Activated naive CD4-positive, alpha-beta T cell treated with anti-CD3 and anti-CD28 coated beads, Interleukin-2, amount 50 U/mL, for 24 hours (primary cell): ENCODE data around the gene SEMA3D.

Experiments used
- H3K27ac Mint-ChIP-seq: one replicate; pipeline ENCODE4 v1.8.0; 2021; ENCODE audit warnings: mild to moderate bottlenecking, mixed read lengths
- H3K27me3 Mint-ChIP-seq: one replicate; pipeline ENCODE4 v1.8.0; 2021; ENCODE audit warnings: mixed read lengths
- H3K36me3 Mint-ChIP-seq: one replicate; pipeline ENCODE4 v1.8.0; 2021; ENCODE audit warnings: mixed read lengths
- H3K4me1 Mint-ChIP-seq: one replicate; pipeline ENCODE4 v1.8.0; 2021; ENCODE audit warnings: mixed read lengths
- H3K4me3 Mint-ChIP-seq: one replicate; pipeline ENCODE4 v1.8.0; 2021; ENCODE audit warnings: mild to moderate bottlenecking, mixed read lengths
- H3K9me3 Mint-ChIP-seq: one replicate; pipeline ENCODE4 v1.8.0; 2021; ENCODE audit warnings: mixed read lengths

The SEMA3D gene

DNA sequence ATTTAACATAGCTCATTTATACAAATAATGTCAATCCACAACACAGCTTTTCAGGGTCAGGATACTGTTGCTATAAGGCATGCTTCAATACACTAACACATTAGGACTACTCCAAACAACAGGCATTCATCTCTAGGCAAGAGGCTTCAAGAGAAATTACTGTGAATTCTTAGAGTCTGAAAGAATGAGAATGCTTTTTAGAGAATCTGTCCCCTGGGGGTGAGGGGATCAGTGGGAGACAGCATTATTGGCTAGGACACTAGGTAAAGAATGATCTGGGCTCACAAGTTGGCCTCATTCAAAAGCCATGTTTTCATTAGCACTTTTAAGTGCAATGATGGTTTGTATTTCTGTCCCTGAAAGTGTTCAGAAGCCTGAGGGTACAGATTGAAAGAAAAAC, 132.6 kb downstream of the SEMA3D start:
- no peak overlapping the region for H3K27ac Mint-ChIP-seq
- H3K36me3 Mint-ChIP-seq, result no peaks in the 10 kb centered on the region
- H3K4me3 Mint-ChIP-seq, result no peak overlapping the region
- H3K27me3 Mint-ChIP-seq, result peaks cover 1% of the 10 kb centered on the region
- H3K4me1 Mint-ChIP-seq, result no peaks in the 10 kb centered on the region
- H3K9me3 Mint-ChIP-seq, result no peaks in the 10 kb centered on the region

DNA sequence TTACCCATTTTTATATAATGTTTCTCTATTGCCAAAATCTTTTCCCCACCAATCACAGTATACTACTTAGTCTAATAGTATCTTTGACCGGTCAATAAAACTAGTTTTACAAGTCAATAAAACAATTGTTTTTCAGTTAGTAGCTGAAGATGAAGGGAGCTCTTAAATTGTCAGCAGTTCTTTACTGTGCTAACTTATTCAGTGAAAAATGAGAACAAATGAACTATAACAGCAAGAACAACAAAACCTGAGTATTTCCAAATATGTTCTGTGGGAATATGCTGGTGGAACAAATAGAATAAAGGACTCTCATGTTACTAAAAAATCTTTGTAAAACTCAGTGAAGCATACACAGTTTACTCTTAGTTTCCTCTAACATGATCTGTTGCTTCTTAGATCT, 134.0 kb downstream of the SEMA3D start:
- H3K27ac Mint-ChIP-seq, result no peak overlapping the region
- H3K4me1 Mint-ChIP-seq, result no peaks in the 10 kb centered on the region
- H3K9me3 Mint-ChIP-seq, result no peaks in the 10 kb centered on the region
- no peaks in the 10 kb centered on the region for H3K36me3 Mint-ChIP-seq
- H3K27me3 Mint-ChIP-seq, result peaks cover 1% of the 10 kb centered on the region
- no peak overlapping the region for H3K4me3 Mint-ChIP-seq

DNA sequence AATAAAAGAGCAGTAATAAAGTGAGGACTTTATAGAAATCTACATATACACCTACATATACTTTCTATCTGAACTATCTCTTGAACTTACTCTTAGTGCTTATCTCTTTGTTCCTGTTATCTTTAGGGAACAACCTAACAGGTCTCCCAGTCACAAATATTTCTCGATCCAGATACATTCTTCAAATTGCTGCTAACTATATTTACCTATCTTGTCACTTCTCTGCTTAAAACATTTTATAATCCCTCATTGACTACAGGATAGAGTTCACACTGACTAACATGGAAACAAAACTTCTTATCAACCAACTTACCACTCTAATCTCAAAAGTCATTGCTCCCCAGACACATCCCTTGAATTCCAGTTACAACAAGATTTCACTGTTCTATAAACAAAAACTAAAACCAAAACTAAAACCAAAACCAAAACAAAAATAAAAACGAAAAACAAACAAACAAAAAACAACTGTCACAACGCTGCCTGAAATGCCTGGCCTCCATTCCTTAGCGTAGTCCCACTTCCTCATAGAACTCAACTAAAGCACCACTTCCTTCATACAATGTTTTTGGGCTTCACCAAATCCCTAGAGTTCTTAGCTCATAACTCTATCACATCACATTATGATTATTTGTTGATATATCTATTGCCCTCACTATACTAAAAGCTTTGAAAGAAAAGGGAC, 134.7 kb downstream of the SEMA3D start:
- peaks cover 1% of the 10 kb centered on the region for H3K27me3 Mint-ChIP-seq
- H3K36me3 Mint-ChIP-seq, result no peaks in the 10 kb centered on the region
- no peak overlapping the region for H3K27ac Mint-ChIP-seq

DNA sequence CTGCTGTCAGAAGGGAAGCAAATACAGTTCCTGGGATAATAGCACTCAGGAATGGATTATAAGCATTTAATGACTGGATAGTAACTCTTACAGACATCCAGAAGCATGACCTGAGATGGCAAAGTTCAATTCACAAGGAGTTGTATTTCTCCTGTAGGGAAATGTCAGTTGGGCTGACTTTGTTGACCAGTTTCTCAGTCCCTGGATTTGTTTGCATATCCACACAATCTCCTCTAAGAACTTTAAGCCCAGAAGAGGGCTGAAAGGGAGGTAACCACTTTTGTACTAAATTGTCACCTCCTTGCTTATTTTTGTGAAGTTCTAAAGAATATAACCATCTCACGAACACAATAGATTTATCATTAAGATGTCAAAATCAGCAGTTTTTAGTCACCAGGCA, 140.3 kb downstream of the SEMA3D start:
- Mint-ChIP-seq H3K9me3 (no peaks in the 10 kb centered on the region), H3K4me1 (no peaks in the 10 kb centered on the region), H3K36me3 (no peaks in the 10 kb centered on the region), H3K27me3 (peaks cover 1% of the 10 kb centered on the region), H3K4me3 (no peak overlapping the region), H3K27ac (no peak overlapping the region)

More for the DNA sequence above, 134.7 kb downstream of the SEMA3D start:
- H3K4me3 Mint-ChIP-seq, result no peak overlapping the region
- no peaks in the 10 kb centered on the region for H3K4me1 Mint-ChIP-seq
- H3K9me3 Mint-ChIP-seq, result no peaks in the 10 kb centered on the region

DNA sequence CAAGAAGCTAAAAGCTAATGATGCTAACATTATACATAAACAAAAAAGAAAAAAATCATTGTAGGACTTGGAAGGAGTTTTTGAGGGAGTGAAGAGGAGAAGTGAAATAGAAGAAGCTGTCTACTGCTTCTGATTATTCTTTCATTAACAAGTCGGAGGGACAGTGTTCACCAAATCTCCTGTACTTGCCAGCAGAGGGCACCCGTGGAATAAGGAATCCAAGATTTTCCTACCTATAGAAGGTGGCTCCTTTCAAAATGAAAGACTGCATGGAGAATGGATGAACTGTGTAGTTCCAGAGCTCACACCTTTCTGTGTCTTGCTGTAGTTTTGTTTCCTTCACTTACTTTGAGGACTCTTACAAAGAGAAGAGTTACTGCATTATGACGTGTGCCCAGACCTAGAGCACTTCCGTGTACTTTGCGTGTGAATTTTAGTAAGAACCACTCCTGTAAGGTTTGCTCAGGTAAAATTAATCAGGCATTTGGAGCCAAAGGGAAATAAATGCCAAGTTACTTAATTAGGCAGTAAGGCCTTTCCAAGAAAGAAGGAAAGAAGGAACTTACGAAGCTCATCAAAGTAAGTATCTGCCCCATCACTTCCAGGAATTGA, 145.1 kb downstream of the SEMA3D start:
- H3K9me3 Mint-ChIP-seq, result no peaks in the 10 kb centered on the region

DNA sequence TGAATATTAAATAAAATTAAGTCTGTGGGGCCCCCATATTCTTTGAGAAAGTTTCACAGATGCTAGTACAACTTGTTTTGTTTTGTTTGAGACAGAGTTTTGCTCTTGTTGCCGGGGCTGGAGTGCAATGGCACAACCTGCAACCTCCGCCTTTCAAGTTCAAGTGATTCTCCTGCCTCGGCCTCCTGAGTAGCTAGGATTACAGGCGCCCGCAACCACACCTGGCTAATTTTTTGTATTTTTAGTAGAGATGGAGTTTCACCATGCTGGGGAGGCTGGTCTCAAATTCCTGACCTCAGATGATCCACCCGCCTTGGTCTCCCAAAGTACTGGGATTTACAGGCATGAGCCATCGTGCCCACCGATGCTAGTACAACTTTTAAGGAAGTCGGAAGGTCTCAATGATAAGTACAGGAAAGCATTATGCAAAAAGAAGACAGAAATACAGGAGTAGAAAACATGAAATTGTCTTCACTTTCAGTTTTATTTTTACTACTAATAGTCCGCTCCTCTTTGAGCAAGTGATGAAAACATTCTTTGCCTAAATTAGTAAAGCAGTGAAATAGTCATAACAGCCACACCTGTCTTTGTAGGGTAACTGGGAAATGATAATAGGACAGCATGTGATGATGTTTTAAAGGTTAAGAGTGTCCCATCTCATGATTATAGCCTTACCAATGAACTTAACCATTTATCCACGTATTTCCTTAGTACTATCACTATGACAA, 147.5 kb downstream of the SEMA3D start:
- Mint-ChIP-seq H3K4me3 (no peak overlapping the region), H3K27me3 (peaks cover 5% of the 10 kb centered on the region), H3K27ac (no peak overlapping the region), H3K9me3 (no peaks in the 10 kb centered on the region), H3K4me1 (no peaks in the 10 kb centered on the region), H3K36me3 (no peaks in the 10 kb centered on the region)

More for the DNA sequence above, 145.1 kb downstream of the SEMA3D start:
- no peaks in the 10 kb centered on the region for H3K36me3 Mint-ChIP-seq
- H3K27ac Mint-ChIP-seq, result no peak overlapping the region
- peaks cover 5% of the 10 kb centered on the region for H3K27me3 Mint-ChIP-seq
- H3K4me1 Mint-ChIP-seq, result no peaks in the 10 kb centered on the region
- no peak overlapping the region for H3K4me3 Mint-ChIP-seq

DNA sequence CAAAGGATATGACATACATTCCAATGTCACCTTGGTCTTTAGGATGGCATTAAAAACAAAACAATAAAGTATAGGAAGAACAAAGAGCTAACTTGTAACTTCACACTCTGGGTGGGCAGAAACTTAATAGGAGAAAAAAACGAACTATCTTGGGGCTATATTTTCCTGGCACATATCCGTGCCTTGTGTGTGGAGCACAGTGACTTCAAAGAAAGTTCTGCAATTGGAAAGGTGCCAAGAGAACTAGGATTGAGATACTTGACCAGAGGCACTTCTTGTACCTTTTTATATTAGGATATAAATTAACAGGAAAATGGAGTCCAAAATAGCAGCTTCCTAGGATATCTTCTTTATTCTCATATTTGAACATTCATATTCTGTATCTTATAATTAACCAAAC, 148.4 kb downstream of the SEMA3D start:
- Mint-ChIP-seq H3K36me3 (no peaks in the 10 kb centered on the region), H3K4me3 (no peak overlapping the region), H3K4me1 (no peaks in the 10 kb centered on the region), H3K27ac (no peak overlapping the region), H3K27me3 (peaks cover 5% of the 10 kb centered on the region), H3K9me3 (no peaks in the 10 kb centered on the region)

DNA sequence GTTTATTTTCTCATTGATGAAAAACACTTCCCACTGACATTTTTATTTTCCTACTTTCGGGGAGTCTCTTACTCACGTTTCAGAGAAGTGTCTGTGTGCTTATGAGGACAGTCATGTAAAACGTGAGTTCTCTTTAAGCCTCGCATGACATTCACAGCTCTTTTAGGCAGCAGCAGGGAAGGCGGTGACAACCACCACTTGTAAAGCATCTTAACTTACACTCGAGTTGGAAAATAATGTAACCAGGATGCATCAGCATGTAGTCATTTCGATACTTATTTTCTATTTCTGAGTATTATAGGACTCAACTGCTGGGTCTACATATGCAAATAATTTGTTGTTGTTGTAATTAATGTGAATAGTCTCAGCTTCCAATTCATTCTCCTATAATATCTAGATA, 153.6 kb downstream of the SEMA3D start:
- H3K27ac Mint-ChIP-seq, result no peak overlapping the region
- H3K4me3 Mint-ChIP-seq, result no peak overlapping the region
- H3K36me3 Mint-ChIP-seq, result no peaks in the 10 kb centered on the region
- H3K4me1 Mint-ChIP-seq, result no peaks in the 10 kb centered on the region
- peaks cover 7% of the 10 kb centered on the region for H3K27me3 Mint-ChIP-seq
- H3K9me3 Mint-ChIP-seq, result no peaks in the 10 kb centered on the region

DNA sequence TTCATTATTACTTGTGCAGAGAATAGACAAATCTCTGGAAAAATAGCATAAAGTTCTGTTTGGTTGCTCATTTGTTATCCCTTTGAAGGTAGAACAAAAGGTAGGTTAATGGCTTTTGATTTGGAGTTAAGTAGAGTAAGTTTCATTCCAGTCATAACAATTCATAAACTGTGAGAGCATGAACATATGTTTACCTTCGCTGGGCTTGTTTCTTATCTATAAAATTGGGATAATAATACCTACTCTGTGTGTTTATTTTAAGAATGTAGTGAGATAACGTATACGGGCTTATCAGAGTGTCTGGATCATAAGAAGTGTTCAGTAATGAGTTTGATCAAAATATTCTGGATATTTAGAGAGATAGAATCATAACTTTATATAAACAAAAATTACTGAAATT, 155.4 kb downstream of the SEMA3D start:
- Mint-ChIP-seq H3K27ac (no peak overlapping the region), H3K27me3 (peaks cover 7% of the 10 kb centered on the region), H3K9me3 (no peaks in the 10 kb centered on the region), H3K36me3 (no peaks in the 10 kb centered on the region), H3K4me3 (no peak overlapping the region), H3K4me1 (no peaks in the 10 kb centered on the region)

DNA sequence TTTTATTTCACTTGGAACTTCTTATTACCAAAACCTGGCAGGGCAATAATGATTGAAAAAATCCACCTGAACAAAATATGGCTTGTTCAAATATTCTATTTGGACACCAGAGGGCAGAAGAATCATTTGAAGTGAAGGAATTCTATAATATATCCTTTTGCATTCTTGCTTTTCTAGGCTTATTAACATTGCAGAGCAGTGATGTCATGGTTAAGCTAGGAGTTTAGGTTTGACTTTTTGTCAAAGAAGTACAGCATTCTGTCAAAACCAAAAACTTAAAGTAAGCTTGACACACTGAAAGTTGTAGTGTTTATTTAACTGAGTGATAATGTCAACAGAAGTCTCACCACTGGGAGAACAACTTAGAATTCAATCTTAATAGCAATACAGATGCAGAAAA, 156.0 kb downstream of the SEMA3D start:
- Mint-ChIP-seq H3K27ac (no peak overlapping the region), H3K4me3 (no peak overlapping the region), H3K27me3 (peaks cover 7% of the 10 kb centered on the region)

DNA sequence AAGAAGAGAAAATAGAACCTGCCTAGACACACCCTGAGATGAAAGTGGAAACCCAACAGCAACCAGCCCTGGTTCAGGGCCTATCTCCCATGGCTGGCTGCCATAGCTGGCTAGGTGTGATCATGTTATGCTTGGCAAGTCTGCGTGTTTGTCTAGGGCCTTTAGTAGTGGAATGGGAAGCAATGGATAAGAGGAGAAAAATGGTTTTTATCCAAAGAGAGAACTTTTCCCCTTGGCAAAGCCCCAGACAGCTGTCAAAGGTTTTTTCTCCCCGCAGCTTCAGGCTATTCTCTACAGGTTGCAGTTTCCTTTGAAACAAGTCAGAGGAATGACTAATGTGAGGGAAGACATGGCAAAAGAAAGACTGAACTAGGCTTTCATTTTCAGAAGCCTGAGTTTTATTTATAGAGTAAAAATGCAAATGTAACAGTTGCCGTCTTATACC, 161.5 kb downstream of the SEMA3D start:
- Mint-ChIP-seq H3K4me3 (no peak overlapping the region), H3K4me1 (no peaks in the 10 kb centered on the region), H3K9me3 (no peaks in the 10 kb centered on the region), H3K27me3 (peaks cover 2% of the 10 kb centered on the region), H3K27ac (no peak overlapping the region), H3K36me3 (no peaks in the 10 kb centered on the region)

More for the DNA sequence above, 156.0 kb downstream of the SEMA3D start:
- Mint-ChIP-seq H3K4me1 (no peaks in the 10 kb centered on the region), H3K36me3 (no peaks in the 10 kb centered on the region), H3K9me3 (no peaks in the 10 kb centered on the region)

DNA sequence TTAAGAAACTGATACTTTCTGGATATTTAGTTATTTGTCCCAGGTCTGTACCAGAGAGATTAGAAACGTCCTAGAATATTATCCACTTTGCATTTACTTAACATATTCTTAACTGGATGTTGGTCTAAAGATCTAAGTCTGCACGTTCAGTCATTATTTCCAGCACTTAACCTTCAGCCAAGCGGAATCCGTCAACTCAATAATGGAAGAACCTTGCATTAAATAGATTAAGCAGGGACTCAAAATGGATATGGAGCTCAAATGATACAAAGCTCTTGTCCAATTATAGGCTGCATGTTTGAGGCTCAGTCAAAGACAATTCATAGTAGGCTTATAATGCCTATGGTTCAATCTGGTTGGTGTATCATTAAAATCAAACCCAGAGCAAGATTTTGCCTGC, 162.9 kb downstream of the SEMA3D start:
- H3K4me1 Mint-ChIP-seq, result no peaks in the 10 kb centered on the region
- H3K27ac Mint-ChIP-seq, result no peak overlapping the region
- H3K9me3 Mint-ChIP-seq, result no peaks in the 10 kb centered on the region
- peaks cover 4% of the 10 kb centered on the region for H3K27me3 Mint-ChIP-seq
- no peaks in the 10 kb centered on the region for H3K36me3 Mint-ChIP-seq
- H3K4me3 Mint-ChIP-seq, result no peak overlapping the region

DNA sequence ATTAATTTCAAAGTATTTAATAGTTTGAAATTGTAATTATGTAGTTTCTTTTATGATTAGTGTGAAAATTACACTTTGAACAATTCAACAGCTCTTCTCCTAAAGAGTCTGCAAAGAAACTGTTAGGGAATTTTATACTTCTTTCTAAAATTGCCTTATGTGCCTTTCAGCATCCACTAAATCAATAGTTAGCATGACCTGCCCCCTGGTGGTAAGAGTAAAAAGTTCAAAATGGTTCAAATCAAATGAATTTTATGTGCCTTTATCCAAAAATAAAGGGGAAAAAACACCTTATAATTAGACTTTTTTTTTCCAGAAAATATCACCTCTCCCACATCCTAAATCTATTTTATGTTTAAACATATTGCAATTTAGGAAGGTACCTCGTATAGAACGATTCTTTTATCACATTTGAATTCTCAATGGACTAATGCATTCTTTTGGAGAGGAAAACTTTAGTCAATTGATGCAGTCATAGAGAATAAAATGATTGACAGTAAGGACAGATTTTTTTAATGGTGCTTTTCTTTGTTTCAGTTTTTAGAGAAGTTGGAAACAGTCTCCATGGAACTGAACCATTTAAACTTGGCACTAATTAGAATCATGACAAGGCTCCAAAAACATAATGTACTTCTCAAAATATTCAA, 163.7 kb downstream of the SEMA3D start:
- Mint-ChIP-seq H3K27me3 (peaks cover 4% of the 10 kb centered on the region), H3K9me3 (no peaks in the 10 kb centered on the region), H3K27ac (no peak overlapping the region), H3K4me1 (no peaks in the 10 kb centered on the region), H3K36me3 (no peaks in the 10 kb centered on the region), H3K4me3 (no peak overlapping the region)

DNA sequence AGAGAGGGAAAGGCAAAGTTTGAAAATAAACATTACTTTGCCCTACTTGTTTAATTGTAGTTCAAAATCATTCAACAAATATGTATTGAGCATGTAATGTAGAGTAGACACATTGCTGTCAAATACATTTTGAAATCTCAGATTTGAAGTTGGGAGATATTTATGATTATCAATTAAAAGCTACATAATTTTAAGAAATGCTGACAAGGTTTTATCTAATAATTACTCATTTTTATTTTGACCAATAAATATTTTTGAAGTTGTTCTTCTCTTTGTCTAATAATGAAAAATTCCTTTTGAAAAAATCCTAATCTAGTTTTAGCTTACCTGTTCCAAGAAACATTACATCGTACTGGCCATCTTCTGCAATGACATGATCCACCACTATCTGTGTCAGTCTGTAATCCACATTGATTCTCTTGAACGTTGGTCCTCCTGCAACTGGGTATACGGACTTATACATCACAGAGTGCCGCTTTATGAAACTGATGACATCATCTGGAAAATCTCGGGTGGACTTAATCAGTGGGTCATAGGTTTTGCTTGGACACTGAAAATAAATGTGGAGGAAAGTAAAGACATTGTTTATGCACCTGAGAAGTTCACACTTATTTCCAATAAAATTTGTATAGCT, 164.7 kb downstream of the SEMA3D start:
- no peaks in the 10 kb centered on the region for H3K9me3 Mint-ChIP-seq
- H3K27ac Mint-ChIP-seq, result no peak overlapping the region
- no peak overlapping the region for H3K4me3 Mint-ChIP-seq
- peaks cover 4% of the 10 kb centered on the region for H3K27me3 Mint-ChIP-seq
- no peaks in the 10 kb centered on the region for H3K4me1 Mint-ChIP-seq
- H3K36me3 Mint-ChIP-seq, result no peaks in the 10 kb centered on the region

DNA sequence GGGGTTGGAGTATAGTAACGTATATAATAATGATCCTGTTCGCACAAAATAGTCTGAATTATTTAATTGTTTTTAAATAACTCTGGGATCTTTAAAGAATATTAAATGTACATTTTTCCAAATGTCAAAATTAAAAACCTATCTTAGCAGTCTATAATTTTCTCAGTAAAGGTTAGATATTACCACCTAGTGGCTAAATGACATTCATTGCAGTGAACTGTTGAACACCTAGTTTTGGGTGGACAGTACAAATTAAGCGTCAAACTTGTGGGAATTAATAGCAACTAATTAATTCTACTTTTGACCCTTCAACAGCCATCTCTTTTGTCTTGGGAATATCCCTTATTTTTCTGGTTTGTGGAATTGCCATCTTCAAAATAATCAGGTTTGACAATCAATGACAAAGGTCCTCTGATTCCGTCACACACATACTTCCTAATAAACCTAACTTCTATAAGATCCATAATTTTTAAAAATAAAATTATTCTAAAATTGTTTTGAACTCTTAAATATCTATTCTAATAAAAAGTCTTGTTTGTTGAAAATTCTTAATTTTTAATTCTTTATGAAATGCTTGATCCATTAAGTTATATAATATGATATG, 165.7 kb downstream of the SEMA3D start:
- no peak overlapping the region for H3K27ac Mint-ChIP-seq
- no peaks in the 10 kb centered on the region for H3K9me3 Mint-ChIP-seq
- H3K36me3 Mint-ChIP-seq, result no peaks in the 10 kb centered on the region
- no peaks in the 10 kb centered on the region for H3K4me1 Mint-ChIP-seq
- H3K4me3 Mint-ChIP-seq, result no peak overlapping the region
- peaks cover 9% of the 10 kb centered on the region for H3K27me3 Mint-ChIP-seq
